T-helper 1 cell (primary cell): ENCODE results near the gene TLK2.
A peak's percentile ranks its signal among the peaks of the same experiment; 100 is the strongest.
"Not testable (repeated sequence)": the region's sequence is repeated elsewhere in the genome, so short reads cannot be mapped to it uniquely, and the experiment has no call there.

ENCODE experiments used
- DNase-seq, 5 donors: peaks; one replicate each; pipeline ENCODE4 v3.0.0-alpha.2; 2012 to 2020

Gene TLK2

DNA sequence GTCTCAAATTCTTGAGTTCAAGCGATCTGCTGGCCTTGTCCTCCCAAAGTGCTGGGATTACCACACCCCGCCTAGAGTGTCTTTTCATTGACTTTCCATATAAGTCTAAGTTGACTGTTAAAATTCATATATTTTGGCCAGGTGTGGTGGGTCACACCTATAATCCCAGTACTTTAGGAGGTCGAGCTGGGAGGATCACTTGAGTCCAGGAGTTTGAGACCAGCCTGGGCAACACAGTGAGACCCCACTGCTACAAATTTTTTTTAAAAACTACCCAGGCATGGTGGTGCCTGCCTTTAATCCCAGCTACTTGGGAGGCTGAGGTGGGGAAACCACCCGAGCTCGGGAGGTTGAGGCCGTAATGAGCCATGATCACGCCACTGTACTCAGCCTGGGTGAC is 127.0 kb downstream of the TLK2 start:
- no peak for DNase-seq

DNA sequence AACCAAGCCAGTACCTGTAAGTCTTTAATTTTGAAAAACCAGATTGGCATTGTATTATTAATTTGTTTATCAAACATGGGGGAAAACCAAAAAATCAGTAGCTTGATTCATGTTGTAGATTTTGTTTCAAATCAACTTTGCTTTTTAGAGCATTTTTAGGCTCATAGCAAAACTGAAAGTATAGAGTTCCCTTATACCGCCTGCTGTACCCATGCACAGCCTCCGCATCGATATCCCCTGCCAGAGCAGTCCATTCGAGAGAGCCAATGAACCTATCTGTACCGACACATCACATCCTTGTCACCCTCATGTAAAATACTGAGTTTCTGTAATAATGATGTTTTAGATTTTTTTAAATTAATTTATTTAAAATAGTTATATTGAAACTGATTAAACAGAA is 132.7 kb downstream of the TLK2 start:
- peak in 1 of 5 donors; percentile 33 for DNase-seq

GRCh38 chr17:62611728-62612127 is 133.1 kb downstream of the TLK2 start:
- peak in 1 of 5 donors; percentile 25 for DNase-seq

GRCh38 chr17:62612289-62612688 is 133.7 kb downstream of the TLK2 start:
- not testable (repeated sequence) for DNase-seq

GRCh38 chr17:62613095-62613494 is 134.5 kb downstream of the TLK2 start:
- not testable (repeated sequence) for DNase-seq

DNA sequence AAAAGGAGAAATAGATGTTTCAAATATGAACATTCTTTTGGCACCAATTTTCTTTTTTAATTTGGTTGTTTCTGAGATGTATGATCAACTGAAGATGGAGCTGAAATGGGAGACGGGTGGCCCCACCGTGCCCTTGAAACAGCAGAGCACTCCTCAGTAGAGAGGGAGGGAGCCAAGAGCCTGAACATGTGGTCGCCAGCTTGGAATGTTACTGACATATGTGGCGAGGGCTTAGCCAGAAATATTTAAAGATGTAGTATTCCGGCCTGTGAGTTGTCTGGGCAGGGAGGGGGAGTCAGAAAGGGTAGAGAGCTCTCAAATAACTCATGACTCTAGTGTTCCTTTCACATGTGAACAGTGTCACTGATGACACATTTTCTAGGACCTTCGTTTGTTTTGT is 135.5 kb downstream of the TLK2 start:
- no peak for DNase-seq

DNA sequence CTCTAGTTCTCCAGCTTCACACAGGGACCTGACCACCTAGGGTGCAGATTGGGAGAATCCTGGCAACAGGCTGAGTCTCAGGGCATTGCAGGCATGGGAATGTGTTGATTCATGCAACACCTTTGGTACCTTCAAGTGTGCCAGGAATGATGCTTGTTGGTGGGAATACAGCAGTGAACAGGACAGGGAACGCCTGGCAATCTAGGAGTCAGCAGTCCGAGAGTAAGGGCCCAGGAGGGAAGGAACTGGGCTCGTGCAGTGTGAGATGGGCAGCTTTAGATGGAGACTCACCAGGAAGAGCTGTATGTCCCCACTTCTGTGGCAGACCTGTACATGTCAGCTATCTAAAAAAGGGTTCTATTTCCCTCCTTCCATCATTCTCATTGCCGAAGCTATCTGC is 136.9 kb downstream of the TLK2 start:
- no peak for DNase-seq

DNA sequence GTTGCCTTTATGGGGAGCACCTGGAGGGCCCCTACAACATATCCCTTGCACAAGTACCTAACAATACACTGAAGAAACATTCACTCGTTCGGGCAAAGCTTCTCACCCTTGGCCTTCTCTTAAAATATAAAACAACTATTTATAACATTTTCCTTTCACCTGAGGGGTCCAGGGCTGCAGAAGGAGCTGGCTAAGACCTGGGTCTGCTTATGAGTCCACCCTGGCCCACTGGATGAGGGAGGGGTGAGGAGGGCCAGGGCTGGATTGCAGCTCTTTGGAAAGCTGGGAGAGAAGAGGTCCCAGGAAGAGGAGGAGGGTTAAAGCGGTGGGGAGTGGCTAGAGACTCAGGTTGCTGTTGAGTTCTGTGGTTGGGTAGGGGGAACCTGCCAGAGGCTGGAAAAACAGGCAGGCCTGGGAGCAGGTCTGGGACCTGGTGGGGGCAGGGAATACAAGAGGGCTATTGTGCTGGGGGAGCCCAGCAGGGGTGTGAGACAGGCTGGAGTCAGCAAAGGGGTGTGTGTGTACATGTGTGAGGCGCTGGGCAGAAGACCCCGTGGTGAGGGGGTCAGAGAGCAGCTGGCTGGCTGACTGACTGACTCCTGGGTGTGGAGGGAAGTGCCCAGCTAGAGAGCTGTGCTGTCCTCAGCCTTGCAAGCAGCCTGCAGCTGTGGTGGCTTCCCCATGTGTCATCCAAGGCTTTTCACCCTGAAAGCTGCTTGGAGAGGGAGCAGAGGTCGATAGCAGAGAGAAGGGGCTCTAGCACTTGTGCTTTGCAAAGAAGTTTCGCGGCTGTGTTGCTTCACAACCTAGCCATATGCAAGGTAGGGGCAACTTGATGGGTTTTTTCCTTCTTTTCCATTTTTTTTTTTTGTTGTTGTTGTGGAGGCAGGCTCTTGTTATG is 138.6 kb downstream of the TLK2 start:
- DNase-seq: no peak

DNA sequence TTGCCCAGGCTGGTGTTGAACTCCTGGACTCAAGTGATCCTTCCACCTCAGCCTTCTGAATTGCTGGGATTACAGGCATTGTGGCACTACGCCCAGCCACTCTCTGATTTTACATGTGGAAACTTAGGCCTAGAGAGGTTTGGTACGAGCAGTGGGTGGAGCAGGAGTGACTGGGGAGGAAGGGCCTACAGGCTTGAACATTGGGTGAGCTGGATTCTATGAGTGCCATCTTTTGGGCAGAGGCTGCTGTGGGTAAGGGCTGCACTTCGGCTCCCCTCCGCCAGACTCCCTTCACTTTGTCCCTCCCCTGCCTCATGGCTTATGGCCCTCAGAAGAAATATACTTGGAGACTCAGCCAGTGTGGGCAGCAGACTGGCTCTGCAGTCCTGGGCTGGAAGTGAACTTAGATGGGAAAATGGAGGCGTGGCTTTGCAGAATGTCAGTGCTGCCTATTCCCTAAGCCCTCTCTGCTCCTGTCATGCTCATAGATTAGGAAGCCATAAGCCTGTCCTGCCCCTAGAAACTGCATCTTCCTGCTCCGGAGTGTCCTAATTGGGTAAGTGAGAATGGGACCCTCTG is 139.4 kb downstream of the TLK2 start:
- DNase-seq: no peak

DNA sequence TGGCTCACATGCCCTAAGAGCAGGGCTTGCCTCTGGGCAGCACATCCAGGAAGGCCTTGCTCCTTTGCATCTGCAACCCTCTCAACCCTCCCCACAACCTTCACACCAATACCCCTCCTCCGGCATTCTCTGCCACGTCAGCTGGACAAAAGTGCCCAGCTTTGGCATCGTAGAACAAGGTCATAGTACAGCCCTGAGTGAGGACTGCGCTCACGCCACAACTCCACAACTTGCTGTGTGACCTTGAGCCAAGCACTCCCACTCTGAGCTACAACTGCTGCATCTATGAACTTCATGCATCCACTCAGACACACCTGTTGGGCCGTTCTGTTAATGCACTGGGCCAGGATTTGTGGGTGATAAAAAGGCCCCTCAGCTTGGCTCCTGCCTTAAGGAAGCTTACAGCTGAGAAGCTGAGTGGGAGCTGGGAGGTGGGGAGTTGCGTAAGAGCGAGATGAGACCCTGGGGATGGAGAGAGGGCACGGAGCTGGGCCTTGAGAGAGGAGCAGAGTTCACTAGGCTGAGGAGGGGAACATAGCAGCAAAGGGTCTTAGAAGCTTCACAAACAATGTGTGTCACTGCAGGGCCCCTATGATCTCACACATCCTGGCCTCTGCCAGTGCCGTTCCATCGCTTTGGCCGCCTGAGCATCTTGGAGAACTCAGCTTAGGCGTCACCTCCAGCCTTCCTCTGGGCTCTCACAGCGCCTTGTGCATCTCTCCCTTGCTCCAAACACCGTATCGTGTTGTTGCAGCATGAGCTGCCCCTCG is 140.2 kb downstream of the TLK2 start:
- DNase-seq: no peak

GRCh38 chr17:62619417-62620155 is 141.0 kb downstream of the TLK2 start:
- no peak for DNase-seq

DNA sequence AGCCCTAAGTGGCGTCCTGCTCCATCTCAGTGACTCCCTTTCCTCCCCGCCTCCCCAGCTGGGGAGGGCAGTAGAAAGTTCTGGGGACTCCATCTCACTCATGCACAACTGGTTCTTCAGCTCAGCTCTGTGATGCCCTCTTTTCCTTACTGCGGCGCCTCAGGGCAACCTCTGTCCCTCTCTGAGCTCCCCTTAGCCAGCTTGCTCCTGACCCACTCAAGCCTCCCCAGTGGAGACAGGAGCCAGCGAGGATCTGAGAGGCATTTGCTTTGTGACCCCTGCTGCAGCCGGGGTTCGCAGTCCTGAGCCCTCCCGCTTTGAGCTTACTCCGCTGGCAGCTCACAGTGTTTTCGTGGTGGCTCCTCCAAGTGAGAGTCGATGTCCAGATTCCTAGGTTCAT is 142.6 kb downstream of the TLK2 start:
- DNase-seq: no peak

- no peak for DNase-seq
These were observed 146.7 kb downstream of the TLK2 start for GRCh38 chr17:62625184-62625869.

DNA sequence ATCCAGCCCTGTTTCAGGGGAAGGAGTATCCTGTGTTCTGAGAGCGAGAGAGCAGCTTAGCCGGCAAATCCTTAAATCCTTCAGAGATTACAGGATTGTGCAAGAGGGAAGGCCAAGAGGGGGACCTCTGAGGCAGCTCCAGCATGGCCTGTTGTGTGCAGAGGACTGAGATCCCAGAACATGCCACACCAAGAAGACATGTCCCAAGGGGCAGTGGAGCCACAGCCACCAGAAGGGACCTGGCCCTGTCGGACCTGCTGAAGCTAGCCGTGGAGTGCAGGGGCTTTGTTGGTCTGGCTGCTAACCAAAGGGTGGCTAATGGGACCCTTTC is 147.2 kb downstream of the TLK2 start:
- no peak for DNase-seq

DNA sequence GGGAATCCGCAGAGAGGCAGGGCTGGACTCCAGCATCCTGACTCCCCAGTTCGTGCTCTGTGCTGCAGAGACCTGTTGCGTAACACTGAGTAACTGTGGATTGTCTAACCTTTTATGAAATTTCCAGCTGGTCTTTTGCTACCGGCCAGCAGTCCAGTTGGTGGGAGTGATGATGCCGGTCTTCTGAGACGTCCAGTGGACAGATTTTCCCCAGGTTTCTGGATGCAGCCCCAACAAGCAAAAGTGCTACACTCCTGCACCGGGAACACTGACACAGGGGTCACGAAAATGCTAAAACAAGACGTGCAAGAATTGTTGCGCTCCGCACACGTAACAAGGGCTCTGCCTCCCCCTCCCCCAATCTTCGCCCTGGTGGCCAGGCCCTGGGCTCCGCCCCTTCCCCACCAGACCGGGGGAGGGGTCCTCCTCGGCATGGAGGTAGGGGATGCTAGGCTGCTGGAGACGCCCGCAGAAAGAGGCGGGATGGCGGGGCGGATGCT is 148.1 kb downstream of the TLK2 start:
- DNase-seq: no peak

- DNase-seq: peak in 1 of 5 donors; percentile 32
These were observed 148.7 kb downstream of the TLK2 start, which contains the start of gene MRC2 for GRCh38 chr17:62627219-62627903. MRC2 (plus strand) TSS chr17:62627670; CDS start chr17:62627803, 133 bp downstream.

DNA sequence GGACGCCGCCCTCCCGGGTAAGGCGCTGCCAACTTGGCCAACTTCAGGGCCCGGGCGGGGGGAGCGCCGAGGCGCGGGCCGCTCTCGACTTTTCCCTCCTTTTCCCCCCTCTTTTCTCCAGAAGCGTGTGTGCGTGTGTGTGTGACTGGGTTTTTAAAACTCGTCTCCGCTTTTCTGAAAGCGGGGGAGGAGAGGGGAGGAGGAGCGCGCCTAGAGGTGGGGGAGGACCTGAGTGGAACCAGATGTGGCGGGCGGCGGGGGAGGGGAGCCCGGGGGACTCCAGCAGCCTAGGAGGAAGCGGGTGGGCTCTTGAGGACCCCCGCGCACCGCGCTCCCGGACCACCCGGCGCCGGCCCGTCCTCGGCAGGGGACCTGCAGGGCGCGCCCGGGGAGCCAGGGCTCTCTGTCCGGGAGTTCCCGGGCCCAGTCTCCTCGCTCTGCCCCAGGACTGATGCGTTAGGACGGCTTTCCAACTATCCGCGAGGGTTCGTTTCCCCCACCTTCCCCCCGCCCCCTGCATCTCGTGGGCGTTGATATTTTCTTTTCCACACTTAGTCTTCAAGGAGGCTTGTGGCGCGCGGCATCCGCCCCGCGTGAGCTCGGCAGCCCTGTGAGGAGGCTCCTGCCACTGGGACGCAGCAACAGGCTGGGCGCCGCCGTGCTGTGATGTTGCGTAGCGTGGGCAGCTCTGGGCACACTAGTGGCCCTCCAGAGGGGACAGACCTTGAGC is 149.4 kb downstream of the TLK2 start:
- DNase-seq: peak in 1 of 5 donors; percentile 44

DNA sequence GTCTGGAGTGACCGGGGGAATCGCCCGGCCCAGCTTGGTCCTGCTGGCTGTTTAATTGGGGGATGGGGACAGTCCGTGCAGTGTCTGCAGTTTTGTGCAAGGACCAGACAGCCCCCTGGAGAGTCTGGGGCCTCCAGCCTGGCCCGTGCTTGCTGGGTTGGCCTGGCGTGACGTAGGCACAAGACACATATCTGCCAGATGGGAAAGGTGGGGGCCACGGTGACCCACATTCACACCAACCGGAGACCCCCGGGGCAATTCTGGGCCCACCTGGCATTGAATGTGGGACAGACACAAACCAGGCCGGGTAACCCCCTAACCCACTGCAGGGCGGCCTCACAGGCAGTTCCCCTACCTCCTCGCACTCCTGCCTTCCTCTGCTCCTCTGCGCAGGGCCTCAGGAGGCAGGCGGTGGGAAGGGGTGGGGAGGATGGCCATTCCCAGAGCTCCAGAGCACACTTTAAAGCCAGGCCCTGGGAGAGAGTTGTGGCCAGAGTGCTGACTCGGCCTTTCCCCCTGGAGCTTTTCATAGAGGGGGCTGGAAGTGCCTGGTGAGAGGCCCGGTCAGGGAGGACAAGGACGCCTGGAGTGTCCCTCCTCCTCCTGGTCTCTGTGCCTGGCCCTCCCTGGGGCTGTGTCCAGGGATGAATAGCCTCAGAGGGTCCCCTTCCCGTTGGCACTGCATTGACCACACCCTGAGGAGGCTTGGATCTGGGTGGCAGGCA is 150.4 kb downstream of the TLK2 start:
- DNase-seq: no peak

DNA sequence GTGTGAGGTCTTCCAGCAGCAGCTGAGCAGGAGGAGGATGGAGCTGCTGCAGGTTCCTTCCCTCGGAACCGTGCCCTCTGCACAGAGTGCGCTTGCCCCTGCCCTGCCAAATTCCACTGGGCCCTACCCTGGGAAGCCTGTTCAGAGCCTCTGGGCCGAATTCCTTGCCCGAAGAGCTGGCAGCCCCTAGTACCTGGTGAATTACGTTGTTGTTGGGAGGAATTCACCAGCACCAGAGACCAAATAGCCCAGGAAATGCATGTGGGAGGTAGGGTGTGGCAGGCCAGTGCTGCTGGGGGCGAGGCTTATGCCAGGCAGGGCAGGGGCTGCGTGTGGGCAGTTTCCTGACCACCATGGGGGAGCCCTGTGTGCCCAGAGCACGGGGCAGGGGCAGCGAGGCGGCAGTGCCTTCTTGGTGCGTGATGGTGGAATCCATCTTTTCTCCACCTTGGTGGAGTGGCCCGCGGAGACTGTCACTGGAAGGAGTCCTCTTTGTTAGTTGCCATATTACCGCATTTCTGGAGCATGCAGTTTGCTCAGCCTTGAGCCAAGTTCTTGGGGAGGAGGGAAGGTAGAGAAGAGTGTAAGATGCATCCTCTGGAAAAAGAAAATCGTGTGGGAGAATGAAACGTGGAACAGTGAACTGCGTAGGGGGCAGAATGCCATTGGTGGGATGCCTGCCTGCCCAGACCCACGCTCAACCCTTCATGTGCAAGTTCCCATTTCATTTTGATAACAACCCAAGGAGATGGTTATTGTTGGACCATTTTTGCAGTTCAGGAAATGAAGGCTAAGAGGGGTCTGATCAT is 151.1 kb downstream of the TLK2 start:
- DNase-seq: no peak
